ENCODE measurements around the gene DPY19L1.

DNA sequence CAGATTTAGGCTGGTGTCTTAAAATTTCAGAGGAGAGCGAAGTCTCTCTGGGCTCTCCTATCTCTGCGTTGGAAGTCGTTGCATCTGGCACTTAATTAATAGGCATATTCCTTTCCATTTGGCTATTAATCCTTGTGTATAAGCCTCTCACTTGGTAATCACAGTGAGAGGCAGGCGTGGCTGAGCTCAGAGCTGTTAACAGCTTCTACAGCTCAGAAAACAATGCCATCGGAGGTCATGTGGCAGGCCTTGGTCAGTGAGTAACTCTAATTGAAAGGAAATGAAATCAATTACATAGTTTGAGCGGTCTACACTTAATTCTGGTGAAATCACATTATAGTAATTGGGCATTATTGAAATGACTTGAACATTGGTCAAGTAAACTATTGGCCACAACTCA is 135.1 kb downstream of the DPY19L1 start:
- TF ChIP-seq, protein P1, sequence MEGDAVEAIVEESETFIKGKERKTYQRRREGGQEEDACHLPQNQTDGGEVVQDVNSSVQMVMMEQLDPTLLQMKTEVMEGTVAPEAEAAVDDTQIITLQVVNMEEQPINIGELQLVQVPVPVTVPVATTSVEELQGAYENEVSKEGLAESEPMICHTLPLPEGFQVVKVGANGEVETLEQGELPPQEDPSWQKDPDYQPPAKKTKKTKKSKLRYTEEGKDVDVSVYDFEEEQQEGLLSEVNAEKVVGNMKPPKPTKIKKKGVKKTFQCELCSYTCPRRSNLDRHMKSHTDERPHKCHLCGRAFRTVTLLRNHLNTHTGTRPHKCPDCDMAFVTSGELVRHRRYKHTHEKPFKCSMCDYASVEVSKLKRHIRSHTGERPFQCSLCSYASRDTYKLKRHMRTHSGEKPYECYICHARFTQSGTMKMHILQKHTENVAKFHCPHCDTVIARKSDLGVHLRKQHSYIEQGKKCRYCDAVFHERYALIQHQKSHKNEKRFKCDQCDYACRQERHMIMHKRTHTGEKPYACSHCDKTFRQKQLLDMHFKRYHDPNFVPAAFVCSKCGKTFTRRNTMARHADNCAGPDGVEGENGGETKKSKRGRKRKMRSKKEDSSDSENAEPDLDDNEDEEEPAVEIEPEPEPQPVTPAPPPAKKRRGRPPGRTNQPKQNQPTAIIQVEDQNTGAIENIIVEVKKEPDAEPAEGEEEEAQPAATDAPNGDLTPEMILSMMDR (conservative IDR thresholded peaks at IDR 0.05), result no peak
- TF ChIP-seq ZFX (IDR thresholded peaks at IDR 0.05), result no peak

Measured in C4-2B (cell line).